Measurements from ENCODE around the gene PEX11B. TPM values are rescaled to one million over a fixed set of nuclear protein-coding genes. Genes with fewer than 3 reads are reported as not detected.

The PEX11B gene
- total and polyA plus RNA-seq, 2 of the 4 experiments (the other 2 are of a cell fraction): 15.4 to 24.3 TPM

- Histone ChIP-seq H2AK9ac (replicated peaks; ENCODE audit: low read depth, low read length, poor library complexity) (peak overlapping the region; percentile 82), H3K79me1 (ENCODE audit: low read depth in 1 of 2, low read length in 2 of 2) (peaks cover 0 to 12% of the 10 kb centered on the region in 2 experiments; a peak in 2 of 4 replicates), H3K27me3 (ENCODE audit: control insufficient read depth, insufficient read depth, low read length) (no peaks in the 10 kb centered on the region), H4K8ac (ENCODE audit: low read depth in 2 of 2, low read length in 2 of 2) (peak overlapping the region; percentile 2 to 59; a peak in 1 of 4 replicates), H3K27ac (ENCODE audit: insufficient read depth, low read length) (no peak overlapping the region), H2BK5ac (ENCODE audit: low read depth, low read length, poor library complexity, severe bottlenecking) (no peak overlapping the region), H3K9me3 (ENCODE audit: control insufficient read depth, insufficient read depth, low read length) (no peaks in the 10 kb centered on the region), H3K4me1 (ENCODE audit: control insufficient read depth, insufficient read depth, low read length) (peaks cover 7% of the 10 kb centered on the region), H4K20me1 (ENCODE audit: insufficient read depth, low read length) (no peaks in the 10 kb centered on the region), H3K18ac (ENCODE audit: low read depth, low read length) (no peak overlapping the region), H3K4me3 (ENCODE audit: insufficient read depth, low read depth, low read length) (no peak overlapping the region), H4K5ac (ENCODE audit: low read depth, low read length) (peak overlapping the region; percentile 7; the same call in 1 of the 2 replicates), H2BK120ac (ENCODE audit: low read depth, low read length) (no peak overlapping the region; the same call in 1 of the 2 replicates), H4K91ac (ENCODE audit: insufficient read depth, low read depth, low read length) (no peak overlapping the region; the same call in 1 of the 2 replicates), H3K23ac (ENCODE audit: low read depth, low read length) (no peak overlapping the region), H2AFZ (replicated peaks; ENCODE audit: low read length, poor library complexity) (peak overlapping the region; percentile 74), H3K9me1 (ENCODE audit: insufficient read depth, low read length) (peaks cover 17% of the 10 kb centered on the region), H3K4me2 (ENCODE audit: low read depth, low read length) (no peak overlapping the region), H2BK15ac (ENCODE audit: low read depth, low read length) (peak overlapping the region; percentile 24; the same call in 1 of the 3 replicates), H3K36me3 (ENCODE audit: control insufficient read depth, insufficient read depth, low read length) (peaks cover 6% of the 10 kb centered on the region), H3K56ac (ENCODE audit: extremely low read depth, insufficient read depth, low read length) (no peak overlapping the region), H3K9ac (ENCODE audit: low read depth, low read length) (no peak overlapping the region), H2AK5ac (ENCODE audit: low read depth, low read length) (peak overlapping the region; percentile 56), H3K14ac (replicated peaks; ENCODE audit: low read depth, low read length) (peak overlapping the region; percentile 54; the same call in 1 of the 2 replicates), H2BK20ac (ENCODE audit: low read depth, low read length) (peak overlapping the region; percentile 67), H3K4ac (ENCODE audit: low read depth, low read length) (peak overlapping the region; percentile 40; the same call in 1 of the 2 replicates)
- in situ Hi-C loops (cut with MboI; ENCODE audit: low sequenced_read_pairs): no loop called here
- dilution Hi-C loops (cut with HindIII; ENCODE audit: low sequenced_read_pairs, unreplicated experiment): no loop called here
- ChIA-PET POLR2A (ENCODE audit: unreplicated experiment) (interaction anchor here (0.5 kb wide), 1 partner anchor 13 kb away, joined by 5 read pairs; no protein-coding TSS in a partner anchor), CTCF (no interaction called here)
- 96% methylated on average over 4 of the region's 10 CpGs; no CpG with 5 or more reads in 1 of the 2 experiments for WGBS, 2 experiments (ENCODE audit: extremely low coverage in 2 of 2, insufficient read length in 1 of 2)
- BruUV-seq (replicated peaks): no TSS peak
- DNase-seq (peak; percentile 30), ATAC-seq (ENCODE audit: low read depth) (no peak)
- intact Hi-C loops (cut with micrococcal nuclease): no loop called here
- TF ChIP-seq FOS (IDR thresholded peaks at IDR 0.05; ENCODE audit: low read depth, low read length) (no peak), MAFK (IDR thresholded peaks at IDR 0.05; ENCODE audit: low read depth, low read length) (no peak), RFX5 (IDR thresholded peaks at IDR 0.05; ENCODE audit: low read depth, low read length) (no peak), NFE2L2 (IDR thresholded peaks at IDR 0.05; ENCODE audit: low read depth, low read length) (no peak), RAD21 (IDR thresholded peaks at IDR 0.05; ENCODE audit: low read length) (no peak), RCOR1 (IDR thresholded peaks at IDR 0.05; ENCODE audit: insufficient replicate concordance, low read length) (no peak), POLR2A (IDR thresholded peaks at IDR 0.05; ENCODE audit: low read depth, low read length) (no peak), CHD1 (IDR thresholded peaks at IDR 0.05; ENCODE audit: low read depth, low read length) (no peak), BHLHE40 (IDR thresholded peaks at IDR 0.05; ENCODE audit: low read depth, low read length) (no peak), MAZ (IDR thresholded peaks at IDR 0.05; ENCODE audit: borderline replicate concordance, low read depth, low read length) (no peak), CEBPB (IDR thresholded peaks at IDR 0.05; ENCODE audit: low read depth, low read length) (no peak), SMC3 (IDR thresholded peaks at IDR 0.05; ENCODE audit: low read depth, low read length) (no peak)
- TF ChIP-seq, protein P1, sequence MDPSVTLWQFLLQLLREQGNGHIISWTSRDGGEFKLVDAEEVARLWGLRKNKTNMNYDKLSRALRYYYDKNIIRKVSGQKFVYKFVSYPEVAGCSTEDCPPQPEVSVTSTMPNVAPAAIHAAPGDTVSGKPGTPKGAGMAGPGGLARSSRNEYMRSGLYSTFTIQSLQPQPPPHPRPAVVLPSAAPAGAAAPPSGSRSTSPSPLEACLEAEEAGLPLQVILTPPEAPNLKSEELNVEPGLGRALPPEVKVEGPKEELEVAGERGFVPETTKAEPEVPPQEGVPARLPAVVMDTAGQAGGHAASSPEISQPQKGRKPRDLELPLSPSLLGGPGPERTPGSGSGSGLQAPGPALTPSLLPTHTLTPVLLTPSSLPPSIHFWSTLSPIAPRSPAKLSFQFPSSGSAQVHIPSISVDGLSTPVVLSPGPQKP (IDR thresholded peaks at IDR 0.05; ENCODE audit: borderline replicate concordance, low read depth, low read length): no peak
- TF ChIP-seq, protein P2, sequence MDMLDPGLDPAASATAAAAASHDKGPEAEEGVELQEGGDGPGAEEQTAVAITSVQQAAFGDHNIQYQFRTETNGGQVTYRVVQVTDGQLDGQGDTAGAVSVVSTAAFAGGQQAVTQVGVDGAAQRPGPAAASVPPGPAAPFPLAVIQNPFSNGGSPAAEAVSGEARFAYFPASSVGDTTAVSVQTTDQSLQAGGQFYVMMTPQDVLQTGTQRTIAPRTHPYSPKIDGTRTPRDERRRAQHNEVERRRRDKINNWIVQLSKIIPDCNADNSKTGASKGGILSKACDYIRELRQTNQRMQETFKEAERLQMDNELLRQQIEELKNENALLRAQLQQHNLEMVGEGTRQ (IDR thresholded peaks at IDR 0.05; ENCODE audit: low read depth, low read length): no peak
These were observed 11.4 kb downstream of the PEX11B start for GRCh38 chr1:145906954-145907753.

All from IMR-90 (cell line).